ENCODE data around the gene WDFY3. TPM values are rescaled to one million over a fixed set of nuclear protein-coding genes. Genes with fewer than 3 reads are reported as not detected.

WDFY3 gene
- total and polyA plus RNA-seq, 9 of the 15 experiments (the other 6 are each of a cell fraction or from before 2014, with no cell fraction given), result 0.58 to 13.5 (median 9.4) TPM

DNA sequence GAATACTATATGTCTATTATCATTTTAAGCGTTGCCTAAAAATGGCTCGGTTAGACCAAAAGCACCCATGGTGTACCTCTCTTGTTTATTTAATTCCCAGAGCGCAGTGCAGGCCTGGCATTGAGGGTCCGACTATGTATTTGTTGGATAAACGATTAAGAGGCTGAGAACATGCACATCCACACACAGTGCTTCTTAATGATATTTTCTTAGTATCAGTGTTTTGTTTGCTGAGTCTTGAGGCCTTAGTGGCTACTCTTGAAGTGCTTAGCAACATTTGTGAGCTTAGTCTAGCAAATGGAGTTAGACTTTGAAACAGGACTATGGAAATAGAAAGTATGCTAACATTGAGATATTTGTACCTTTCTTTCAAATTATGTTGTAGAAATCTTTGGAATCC is 339.8 kb downstream of the WDFY3 start (continued):
- TF ChIP-seq, protein P1, sequence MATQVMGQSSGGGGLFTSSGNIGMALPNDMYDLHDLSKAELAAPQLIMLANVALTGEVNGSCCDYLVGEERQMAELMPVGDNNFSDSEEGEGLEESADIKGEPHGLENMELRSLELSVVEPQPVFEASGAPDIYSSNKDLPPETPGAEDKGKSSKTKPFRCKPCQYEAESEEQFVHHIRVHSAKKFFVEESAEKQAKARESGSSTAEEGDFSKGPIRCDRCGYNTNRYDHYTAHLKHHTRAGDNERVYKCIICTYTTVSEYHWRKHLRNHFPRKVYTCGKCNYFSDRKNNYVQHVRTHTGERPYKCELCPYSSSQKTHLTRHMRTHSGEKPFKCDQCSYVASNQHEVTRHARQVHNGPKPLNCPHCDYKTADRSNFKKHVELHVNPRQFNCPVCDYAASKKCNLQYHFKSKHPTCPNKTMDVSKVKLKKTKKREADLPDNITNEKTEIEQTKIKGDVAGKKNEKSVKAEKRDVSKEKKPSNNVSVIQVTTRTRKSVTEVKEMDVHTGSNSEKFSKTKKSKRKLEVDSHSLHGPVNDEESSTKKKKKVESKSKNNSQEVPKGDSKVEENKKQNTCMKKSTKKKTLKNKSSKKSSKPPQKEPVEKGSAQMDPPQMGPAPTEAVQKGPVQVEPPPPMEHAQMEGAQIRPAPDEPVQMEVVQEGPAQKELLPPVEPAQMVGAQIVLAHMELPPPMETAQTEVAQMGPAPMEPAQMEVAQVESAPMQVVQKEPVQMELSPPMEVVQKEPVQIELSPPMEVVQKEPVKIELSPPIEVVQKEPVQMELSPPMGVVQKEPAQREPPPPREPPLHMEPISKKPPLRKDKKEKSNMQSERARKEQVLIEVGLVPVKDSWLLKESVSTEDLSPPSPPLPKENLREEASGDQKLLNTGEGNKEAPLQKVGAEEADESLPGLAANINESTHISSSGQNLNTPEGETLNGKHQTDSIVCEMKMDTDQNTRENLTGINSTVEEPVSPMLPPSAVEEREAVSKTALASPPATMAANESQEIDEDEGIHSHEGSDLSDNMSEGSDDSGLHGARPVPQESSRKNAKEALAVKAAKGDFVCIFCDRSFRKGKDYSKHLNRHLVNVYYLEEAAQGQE (IDR thresholded peaks at IDR 0.05; ENCODE audit: borderline replicate concordance), result no peak
- TF ChIP-seq, protein P1 (CRISPR knock-in tag; IDR thresholded peaks at IDR 0.05; ENCODE audit: low read depth), result no peak

DNA sequence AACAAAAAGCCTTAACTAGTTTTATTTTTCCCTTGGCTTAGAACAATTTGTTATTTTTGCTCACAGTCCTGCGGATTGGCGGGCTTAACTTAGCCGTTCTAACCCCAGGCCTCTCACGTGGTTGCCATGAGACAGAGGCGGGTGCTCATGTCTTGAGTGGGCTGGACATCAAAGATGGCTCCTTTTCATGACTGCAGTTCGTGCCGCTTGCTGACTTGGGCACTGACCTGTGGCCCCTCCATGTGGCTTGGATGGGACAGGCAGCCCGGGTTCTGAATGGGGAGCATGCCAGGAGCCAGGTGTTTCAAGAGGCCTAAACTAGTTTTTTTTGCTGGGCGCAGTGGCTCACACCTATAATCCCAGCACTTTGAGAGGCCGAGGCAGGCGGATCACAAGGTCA is 342.8 kb downstream of the WDFY3 start:
- no peak overlapping the region for H3K27ac ChIP-seq (ENCODE audit: extremely low read depth, low read depth, low read length)
- no peaks in the 10 kb centered on the region for H3K36me3 ChIP-seq (ENCODE audit: control insufficient read depth, insufficient read depth, low read length)
- BruUV-seq (replicated peaks), result no TSS peak
- DNase-seq (ENCODE audit: extremely low read depth in 1 of 4, low spot score in 3 of 4) (no peak), ATAC-seq (no peak), FAIRE-seq (no peak)
- intact Hi-C loops (cut with micrococcal nuclease) (no loop called here), in situ Hi-C loops (cut with MboI) (no loop called here)
- H3K4me1 ChIP-seq (replicated peaks in 1 of 2; ENCODE audit: control insufficient read depth in 2 of 2, insufficient read depth in 2 of 2, low read length in 2 of 2), result no peaks in the 10 kb centered on the region
- H3K79me2 ChIP-seq (ENCODE audit: control insufficient read depth, insufficient read depth, low read length), result no peaks in the 10 kb centered on the region
- ChIA-PET POLR2A (no interaction called here), CTCF (ENCODE audit: low intra/inter-chr PET ratio) (no interaction called here)
- WGBS (ENCODE audit: insufficient coverage, low coverage, missing lambda C conversion rate), result 30% methylated on average over 8 of the region's 11 CpGs
- H2AFZ ChIP-seq (ENCODE audit: low read depth, low read length), result no peak overlapping the region
- H3K4me2 ChIP-seq (ENCODE audit: insufficient read depth, low read length), result no peak overlapping the region
- no peak overlapping the region for H3K9ac ChIP-seq (ENCODE audit: insufficient read depth in 1 of 2, low read depth in 2 of 2, low read length in 2 of 2)
- no peaks in the 10 kb centered on the region for H3K9me1 ChIP-seq (ENCODE audit: control insufficient read depth, insufficient read depth, low read length)
- no peaks in the 10 kb centered on the region; a peak in 1 of 5 replicates for H3K27me3 ChIP-seq (ENCODE audit: control insufficient read depth in 2 of 2, insufficient read depth in 2 of 2, low read length in 2 of 2)
- no peaks in the 10 kb centered on the region for H4K20me1 ChIP-seq (replicated peaks; ENCODE audit: control insufficient read depth, insufficient read depth, low read length)
- H3K9me3 ChIP-seq (replicated peaks; ENCODE audit: control insufficient read depth, insufficient read depth, low read depth, low read length), result no peaks in the 10 kb centered on the region
- H3K4me3 ChIP-seq, result no peak overlapping the region
- TF ChIP-seq SRSF7 (optimal IDR thresholded peaks at IDR 0.05; ENCODE audit: low read depth, low read length) (no peak), JUND (IDR thresholded peaks at IDR 0.05; ENCODE audit: borderline replicate concordance, low read depth, low read length) (no peak), JUND (tag; IDR thresholded peaks at IDR 0.05; ENCODE audit: borderline replicate concordance, low read depth, low read length) (no peak), ZNF174 (CRISPR knock-in tag; IDR thresholded peaks at IDR 0.05) (no peak), ELF2 (CRISPR knock-in tag; IDR thresholded peaks at IDR 0.05) (no peak)
- TF ChIP-seq, protein P2, sequence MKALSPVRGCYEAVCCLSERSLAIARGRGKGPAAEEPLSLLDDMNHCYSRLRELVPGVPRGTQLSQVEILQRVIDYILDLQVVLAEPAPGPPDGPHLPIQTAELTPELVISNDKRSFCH (CRISPR knock-in tag; IDR thresholded peaks at IDR 0.05), result no peak
- TF ChIP-seq, protein P2 (tag; IDR thresholded peaks at IDR 0.05), result no peak
